Right renal pelvis (tissue), 4 donors: ENCODE results near the gene CLCN6. TPM values are rescaled to one million over a fixed set of nuclear protein-coding genes. Genes with fewer than 3 reads are reported as not detected.

Experiments
- DNase-seq, 4 donors: peaks; one replicate each; pipeline ENCODE4 v3.0.0-alpha.2; 2013; ENCODE audit warnings: low read depth in 4 of 4, low spot score in 3 of 4, missing footprints in 1 of 4
- polyA plus RNA-seq, 4 donors: library from polyadenylated mRNA; unstranded; fragments of 120-200 nt; gene quantifications; one replicate each; pipeline ENCODE4 v1.2.1, GENCODE V29; 2013; ENCODE audit not compliant: insufficient read length in 4 of 4

CLCN6 gene
- polyA plus RNA-seq, 4 donors = 15.5 to 20.1 (median 16.6) TPM

DNA sequence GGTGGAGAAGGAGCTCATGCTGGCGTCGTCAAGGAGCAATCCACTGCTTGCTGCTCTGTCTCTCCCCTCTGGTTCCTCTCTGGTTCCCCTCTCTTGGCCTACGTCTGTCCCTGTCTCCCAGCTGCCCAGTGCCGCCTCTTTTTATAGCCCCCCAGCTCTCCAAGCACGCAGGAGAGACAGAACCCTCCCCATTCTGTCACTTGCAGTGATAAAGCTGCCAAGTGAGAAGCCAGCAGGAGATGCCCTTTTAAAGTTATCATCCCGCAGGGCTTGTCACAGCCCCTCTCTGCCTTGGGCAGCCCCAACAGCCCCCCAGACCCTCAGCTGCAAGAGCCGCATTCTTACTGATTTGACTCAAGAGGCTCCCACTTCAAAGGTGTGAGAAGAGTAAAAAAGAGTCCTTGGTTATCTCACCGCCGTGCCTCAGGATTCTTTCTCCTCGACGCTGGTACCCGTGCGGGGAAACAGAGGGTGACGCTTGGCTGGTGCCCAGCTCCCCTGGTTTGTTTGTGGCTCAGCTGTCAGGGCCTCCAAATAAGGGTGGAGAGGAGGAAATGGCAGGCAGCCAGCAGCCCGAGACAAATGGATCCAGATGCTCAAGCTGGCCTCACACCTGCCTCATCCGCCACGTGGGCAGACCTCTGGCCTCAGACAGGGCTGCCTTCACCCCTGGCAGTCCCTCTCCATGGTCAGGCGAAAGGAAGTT lies 41.8 kb downstream of the CLCN6 start, which contains the start of gene NPPA:
TSS of gene NPPA (minus strand) at position 117 of the 706 bp plus-strand sequence. CDS start at position 18, 99 bp downstream.
- no peak for DNase-seq

DNA sequence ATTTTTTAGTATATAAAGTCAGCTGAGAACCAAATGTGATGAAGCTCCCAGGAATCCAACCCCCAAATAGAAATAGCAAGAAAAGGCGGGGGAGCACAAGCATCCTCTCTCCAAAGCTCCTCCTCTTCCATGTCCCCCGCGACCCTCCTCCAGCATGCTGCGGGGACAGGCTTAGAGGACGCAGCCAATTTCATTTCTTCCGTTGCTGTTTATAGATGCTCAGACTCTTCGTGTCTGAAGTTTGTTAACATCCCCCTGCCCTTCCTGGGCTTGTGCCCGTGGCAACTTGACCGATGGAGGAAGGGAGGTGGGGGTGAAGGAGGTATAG lies 42.3 kb downstream of the CLCN6 start:
- DNase-seq = no peak

DNA sequence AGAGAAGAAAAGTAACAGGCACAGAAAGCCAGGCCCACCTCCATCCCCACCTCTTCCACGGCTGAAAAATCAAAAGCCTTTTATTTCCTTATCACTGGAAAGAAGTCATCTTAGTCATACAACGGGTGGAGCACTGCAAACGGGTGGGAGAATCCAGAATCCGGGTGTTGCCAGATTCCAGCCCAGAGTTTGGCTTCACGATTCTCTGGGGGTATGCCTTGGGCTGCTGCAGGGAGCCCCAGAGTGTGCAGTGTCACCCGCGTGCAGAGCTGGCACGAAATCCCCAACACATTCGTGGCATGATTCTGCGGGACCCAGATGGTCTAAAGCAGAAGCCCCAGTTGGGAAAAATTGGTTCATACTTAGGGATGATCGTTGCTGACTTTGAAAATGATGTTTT lies 44.2 kb downstream of the CLCN6 start:
- no peak for DNase-seq

DNA sequence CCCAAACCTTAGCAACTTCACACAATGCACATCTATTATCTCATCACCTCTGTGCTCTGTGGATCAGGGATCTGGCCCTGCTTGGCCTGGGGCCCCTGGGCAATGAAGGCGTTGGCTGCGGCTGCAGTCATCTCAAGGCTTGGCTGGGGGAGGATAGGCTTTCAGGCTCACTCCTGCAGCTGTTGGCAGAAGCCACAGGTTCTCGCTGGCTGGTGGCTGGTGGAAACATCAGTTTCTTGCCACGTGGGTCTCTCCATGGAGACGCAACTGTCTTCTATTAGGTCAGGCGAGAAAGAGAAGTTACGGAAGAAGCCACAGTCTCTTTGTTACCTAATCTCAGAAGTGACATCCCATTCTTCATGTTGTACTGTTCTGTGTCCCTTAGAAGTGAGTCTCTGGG lies 45.2 kb downstream of the CLCN6 start:
- no peak for DNase-seq

DNA sequence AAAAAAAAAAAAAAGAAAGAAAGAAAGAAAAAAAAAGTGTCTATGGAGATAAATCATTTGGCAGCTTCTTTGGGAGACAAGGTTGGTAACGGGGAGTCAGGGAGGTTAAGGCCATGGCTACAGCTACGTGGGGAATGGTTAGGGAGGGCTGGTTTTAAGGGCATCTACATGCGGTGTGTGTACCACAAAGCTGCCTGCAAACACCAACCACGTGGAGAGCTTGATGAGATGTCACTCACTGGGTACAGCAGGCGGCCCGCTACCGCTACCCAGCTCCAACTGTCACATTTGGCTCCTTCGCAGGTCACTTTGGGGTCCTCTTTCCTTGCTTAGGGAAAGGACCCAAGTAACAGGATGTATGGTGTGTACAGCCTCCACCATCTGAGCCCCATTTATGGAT lies 48.5 kb downstream of the CLCN6 start:
- no peak for DNase-seq

DNA sequence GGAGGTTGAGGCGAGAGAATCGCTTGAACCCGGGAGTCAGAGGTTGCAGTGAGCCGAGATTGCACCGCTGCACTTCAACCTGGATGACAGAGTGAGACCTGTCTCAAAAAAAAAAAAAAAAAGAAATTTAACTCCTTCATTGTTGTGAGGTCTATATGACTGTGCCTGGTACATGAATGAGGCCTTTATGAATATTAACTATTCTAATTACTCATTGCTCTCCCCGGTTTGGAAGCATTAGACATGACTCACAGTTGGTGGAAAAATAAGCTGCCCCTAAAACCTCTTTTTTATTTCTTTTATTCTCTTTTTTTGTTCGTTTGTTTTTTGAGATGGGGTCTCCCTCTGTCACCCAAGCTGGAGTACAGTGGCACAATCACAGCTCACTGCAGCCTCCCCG lies 49.4 kb downstream of the CLCN6 start:
- no peak for DNase-seq

DNA sequence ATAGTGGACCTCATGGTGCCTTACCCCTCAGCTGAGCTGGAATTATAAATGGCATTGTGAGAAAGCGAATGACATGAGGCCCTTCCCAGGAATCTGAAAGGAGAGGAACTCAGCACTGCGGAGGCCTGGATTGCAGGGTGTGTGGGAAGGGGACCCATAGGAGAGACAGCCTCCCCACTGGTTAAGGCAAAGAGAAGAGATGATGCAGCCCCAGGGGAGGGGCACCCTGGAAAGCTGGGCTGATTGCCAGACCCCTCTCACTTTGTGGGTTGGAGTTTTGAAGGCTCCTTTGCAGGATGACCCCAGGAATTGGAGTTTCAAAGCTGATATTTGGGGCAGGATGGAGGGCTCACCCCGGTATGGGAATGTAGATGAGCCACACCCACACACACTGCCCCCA lies 50.7 kb downstream of the CLCN6 start:
- DNase-seq = no peak

- DNase-seq = no peak
These were observed 51.3 kb downstream of the CLCN6 start for GRCh38 chr1:11857164-11857851.

DNA sequence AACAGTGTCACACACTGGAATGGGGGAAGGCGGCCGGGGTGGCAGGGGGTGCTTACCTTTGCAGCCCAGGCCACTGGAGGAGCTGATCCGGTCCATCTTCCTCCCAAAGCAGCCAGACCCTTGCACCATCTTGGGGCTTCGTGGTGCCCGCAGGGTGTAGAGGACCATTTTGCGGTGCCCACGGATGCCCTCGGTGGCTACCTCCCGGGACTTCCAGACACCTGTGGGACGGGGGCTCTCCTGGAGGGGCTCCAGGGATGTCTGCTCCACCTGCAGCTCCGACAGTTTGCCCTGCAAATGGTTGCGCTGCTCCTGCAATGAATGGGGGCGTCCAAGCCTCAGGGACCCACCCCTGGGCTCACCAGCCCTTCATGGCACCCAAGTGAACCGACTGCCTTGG lies 52.2 kb downstream of the CLCN6 start:
- DNase-seq = no peak

DNA sequence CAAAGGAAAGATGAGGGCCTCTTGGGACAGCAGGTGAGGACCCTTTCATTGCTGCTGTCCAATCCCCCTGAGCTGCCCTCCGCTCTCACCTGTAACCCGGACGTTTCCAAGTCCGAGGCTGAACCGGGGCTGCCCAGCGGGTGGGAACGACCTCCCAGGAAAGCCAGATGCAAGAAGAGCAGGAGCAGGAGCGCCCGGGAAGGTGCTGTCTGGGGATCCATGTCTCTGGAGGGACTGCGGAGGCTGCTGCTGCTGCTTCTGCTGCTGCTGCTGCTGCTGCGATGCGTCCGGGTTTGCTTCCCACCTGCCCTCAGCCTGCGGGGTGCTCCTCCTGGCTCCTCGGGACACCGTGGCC lies 52.6 kb downstream of the CLCN6 start, which contains the start of gene NPPB:
TSS of gene NPPB (minus strand) at position 333 of the 355 bp plus-strand sequence. CDS start at position 221, 112 bp downstream.
- DNase-seq = no peak

- DNase-seq = peak in 3 of 4 donors; percentile 50 to 66 (median 61)
These were observed 53.2 kb downstream of the CLCN6 start for GRCh38 chr1:11858968-11859871.

GRCh38 chr1:11860083-11860482 lies 54.1 kb downstream of the CLCN6 start:
- no peak for DNase-seq

- no peak for DNase-seq
These were observed 54.6 kb downstream of the CLCN6 start for GRCh38 chr1:11860587-11860986.

- DNase-seq = no peak
These were observed 56.9 kb downstream of the CLCN6 start for GRCh38 chr1:11862890-11863289.

DNA sequence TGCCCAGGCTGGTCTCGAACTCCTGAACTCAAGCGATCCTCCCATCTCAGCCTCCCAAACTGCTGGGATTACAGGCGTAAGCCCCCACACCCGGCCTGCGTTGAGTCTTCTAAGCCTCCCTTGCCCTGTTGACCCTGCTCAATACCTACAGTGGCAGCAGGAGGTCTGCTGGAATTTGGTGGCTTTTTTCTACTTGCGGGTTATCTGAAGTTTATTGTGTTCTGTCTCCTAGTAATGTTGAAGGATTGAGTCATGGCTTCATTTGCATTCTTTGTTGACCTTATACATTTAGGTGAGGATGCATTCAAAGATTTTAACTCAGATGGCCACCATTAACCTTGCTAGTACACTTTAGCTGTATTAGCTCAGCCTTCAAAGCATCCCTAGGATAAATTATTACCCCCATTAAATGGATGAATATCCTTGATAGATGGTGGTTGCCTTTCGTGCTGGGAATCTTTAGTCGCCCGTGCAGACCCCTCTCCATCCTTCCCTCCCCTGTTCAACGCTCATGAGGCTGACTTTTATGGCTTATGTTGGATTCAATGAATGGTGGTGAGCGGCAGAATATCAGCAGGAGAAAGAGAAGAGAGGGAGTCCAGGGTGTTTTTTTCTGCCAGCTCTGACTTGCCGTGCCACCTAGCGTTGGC lies 62.5 kb downstream of the CLCN6 start:
- no peak for DNase-seq

DNA sequence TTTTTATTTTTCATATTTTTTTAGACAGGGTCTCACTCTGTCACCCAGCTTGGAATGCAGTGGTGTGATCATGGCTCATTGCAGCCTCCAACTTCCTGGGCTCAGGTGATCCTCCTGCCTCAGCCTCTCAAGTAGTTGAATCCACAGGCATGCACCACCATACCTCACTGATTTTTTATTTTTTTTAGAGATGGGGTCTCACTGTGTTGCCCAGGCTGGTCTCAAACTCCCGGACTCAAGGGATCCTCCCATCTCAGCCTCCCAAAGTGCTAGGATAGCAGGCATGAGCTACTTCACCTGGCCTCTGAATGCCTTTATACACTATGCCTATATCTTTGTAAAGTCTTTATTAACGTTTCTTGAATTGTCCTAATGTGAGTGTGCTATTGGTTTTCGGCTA lies 63.1 kb downstream of the CLCN6 start:
- DNase-seq = no peak

DNA sequence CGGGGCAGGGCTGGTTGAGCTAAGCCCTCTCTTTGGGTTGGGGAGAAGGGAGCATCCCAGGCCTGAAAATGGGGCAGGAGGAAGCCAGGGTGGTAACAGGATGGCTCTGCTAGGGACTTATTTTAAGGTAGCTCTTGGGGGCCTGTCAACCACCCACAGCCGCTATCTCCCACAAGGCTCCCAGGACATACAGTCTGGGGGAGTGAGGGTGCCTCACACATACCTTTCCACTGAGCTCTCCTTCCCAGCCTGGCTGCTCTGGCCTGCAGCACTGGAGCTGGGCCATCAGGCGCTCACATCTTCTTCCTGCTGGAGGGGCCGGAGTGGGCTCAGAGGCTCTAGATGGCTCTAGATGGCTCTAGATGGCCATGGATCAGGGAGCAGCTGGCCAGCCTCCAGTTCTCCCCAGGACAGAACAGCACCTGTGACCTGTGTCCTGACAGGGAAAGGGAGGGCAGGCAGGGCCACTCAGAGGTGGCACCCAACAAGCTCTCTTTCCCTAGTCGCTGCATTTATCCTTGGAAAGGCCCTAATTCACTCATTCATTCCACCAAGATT lies 63.7 kb downstream of the CLCN6 start:
- DNase-seq = no peak

GRCh38 chr1:11872545-11872944 lies 66.6 kb downstream of the CLCN6 start:
- no peak for DNase-seq

GRCh38 chr1:11873395-11874257 lies 67.6 kb downstream of the CLCN6 start:
- no peak for DNase-seq

DNA sequence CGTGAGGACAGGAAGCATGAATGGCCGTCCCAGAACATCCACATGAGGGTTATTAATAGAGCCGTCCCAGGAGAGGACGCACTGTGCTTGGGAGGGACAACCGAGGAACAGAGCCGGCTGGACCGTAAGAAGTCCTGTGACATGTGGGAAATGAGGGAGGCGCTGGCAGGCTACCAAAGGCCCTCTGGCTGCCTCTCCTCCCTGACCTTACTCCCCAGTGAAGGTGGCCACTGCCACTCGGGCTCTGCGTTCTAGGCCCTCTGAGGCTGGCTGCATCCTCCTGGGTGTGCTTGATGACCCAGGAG lies 68.2 kb downstream of the CLCN6 start:
- DNase-seq = no peak
